ENCODE measurements around the gene ITFG1.

GRCh38 chr16:47424846-47425245 lies 36.0 kb downstream of the ITFG1 start:
- TF ChIP-seq CTCF (conservative IDR thresholded peaks at IDR 0.05) (no peak), ZFX (IDR thresholded peaks at IDR 0.05) (no peak)

Data from C4-2B (cell line).